ENCODE data around the gene FAP. TPM values are rescaled to one million over a fixed set of nuclear protein-coding genes. Genes with fewer than 3 reads are reported as not detected.

The FAP gene
- total RNA-seq, 1 donor from 2014 or later = not detected

- TF ChIP-seq, protein P1, sequence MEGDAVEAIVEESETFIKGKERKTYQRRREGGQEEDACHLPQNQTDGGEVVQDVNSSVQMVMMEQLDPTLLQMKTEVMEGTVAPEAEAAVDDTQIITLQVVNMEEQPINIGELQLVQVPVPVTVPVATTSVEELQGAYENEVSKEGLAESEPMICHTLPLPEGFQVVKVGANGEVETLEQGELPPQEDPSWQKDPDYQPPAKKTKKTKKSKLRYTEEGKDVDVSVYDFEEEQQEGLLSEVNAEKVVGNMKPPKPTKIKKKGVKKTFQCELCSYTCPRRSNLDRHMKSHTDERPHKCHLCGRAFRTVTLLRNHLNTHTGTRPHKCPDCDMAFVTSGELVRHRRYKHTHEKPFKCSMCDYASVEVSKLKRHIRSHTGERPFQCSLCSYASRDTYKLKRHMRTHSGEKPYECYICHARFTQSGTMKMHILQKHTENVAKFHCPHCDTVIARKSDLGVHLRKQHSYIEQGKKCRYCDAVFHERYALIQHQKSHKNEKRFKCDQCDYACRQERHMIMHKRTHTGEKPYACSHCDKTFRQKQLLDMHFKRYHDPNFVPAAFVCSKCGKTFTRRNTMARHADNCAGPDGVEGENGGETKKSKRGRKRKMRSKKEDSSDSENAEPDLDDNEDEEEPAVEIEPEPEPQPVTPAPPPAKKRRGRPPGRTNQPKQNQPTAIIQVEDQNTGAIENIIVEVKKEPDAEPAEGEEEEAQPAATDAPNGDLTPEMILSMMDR (IDR thresholded peaks at IDR 0.05; ENCODE audit: unreplicated experiment) = no peak
- no peak for DNase-seq (ENCODE audit: low spot score, unreplicated experiment)
- Mint-ChIP-seq H3K27ac (no peak overlapping the region), H3K36me3 (ENCODE audit: insufficient read depth) (no peaks in the 10 kb centered on the region), H3K4me3 (ENCODE audit: low read depth) (no peak overlapping the region), H3K4me1 (ENCODE audit: low read depth) (no peaks in the 10 kb centered on the region), H3K27me3 (peaks cover 15% of the 10 kb centered on the region), H3K9me3 (ENCODE audit: low read depth) (no peaks in the 10 kb centered on the region)
Observed at GRCh38 chr2:162243715-162244114, 470 bp upstream of the FAP start.

DNA sequence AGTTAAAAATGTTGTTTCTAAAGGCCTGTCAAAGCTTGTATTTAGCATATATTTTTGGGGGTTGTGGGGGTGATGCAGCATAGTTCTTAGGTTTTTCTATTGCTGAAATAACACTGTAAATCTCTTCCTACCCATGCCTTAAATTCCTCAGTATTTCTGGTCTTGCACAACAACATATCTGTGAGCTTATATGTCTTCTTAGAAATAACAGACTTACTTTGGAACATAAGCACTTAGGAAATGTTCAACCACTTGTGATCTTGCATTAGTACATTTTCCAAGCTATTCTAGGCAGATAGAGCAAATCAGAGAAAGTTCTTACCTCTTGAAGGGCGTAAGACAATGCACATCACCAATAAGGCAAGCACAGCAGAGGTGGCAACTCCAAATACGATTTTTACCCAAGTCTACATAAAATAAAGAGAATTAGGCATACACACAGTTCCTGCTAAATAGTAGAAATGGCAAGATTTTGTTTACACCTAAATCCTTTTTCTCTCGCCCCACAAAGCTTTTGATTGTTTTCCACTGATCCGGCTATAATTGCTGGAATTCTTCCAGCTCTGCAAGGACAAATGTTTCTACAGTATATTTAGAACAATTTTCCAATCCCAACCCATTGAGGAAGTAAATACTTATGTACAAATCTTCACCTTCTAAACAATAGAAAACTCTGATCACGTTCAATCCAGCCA, 512 bp downstream of the FAP start:
- DNase-seq (ENCODE audit: low spot score, unreplicated experiment) = no peak
- TF ChIP-seq, protein P1 (IDR thresholded peaks at IDR 0.05; ENCODE audit: unreplicated experiment) = no peak
- no peaks in the 10 kb centered on the region for H3K36me3 Mint-ChIP-seq (ENCODE audit: insufficient read depth)

DNA sequence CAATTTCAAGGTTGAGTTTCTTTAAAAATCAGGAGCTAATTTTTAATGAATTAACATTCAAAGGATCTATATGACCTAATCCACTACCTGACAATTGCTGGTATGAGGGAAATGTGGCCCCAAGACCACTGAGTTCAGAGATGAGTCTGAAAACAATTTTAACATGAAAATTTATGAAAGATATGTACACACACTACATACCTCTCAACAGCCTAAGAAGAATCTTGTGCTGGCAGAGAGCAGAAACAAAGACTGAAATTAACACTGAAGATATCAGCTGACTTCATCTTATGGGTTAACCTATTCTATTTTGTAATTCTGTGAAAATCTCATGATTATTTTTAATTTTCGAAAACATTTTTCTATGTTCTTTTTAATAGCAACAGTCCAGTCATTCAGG, 1.7 kb downstream of the FAP start:
- H3K4me3 Mint-ChIP-seq (ENCODE audit: low read depth) = no peak overlapping the region
- no peaks in the 10 kb centered on the region for H3K4me1 Mint-ChIP-seq (ENCODE audit: low read depth)
- no peaks in the 10 kb centered on the region for H3K9me3 Mint-ChIP-seq (ENCODE audit: low read depth)
- peaks cover 15% of the 10 kb centered on the region for H3K27me3 Mint-ChIP-seq
- no peak for DNase-seq (ENCODE audit: low spot score, unreplicated experiment)
- TF ChIP-seq, protein P1 (IDR thresholded peaks at IDR 0.05; ENCODE audit: unreplicated experiment) = no peak
- no peak overlapping the region for H3K27ac Mint-ChIP-seq
- no peaks in the 10 kb centered on the region for H3K36me3 Mint-ChIP-seq (ENCODE audit: insufficient read depth)

More for the DNA sequence above, 512 bp downstream of the FAP start:
- no peak overlapping the region for H3K27ac Mint-ChIP-seq
- no peak overlapping the region for H3K4me3 Mint-ChIP-seq (ENCODE audit: low read depth)
- H3K9me3 Mint-ChIP-seq (ENCODE audit: low read depth) = no peaks in the 10 kb centered on the region
- H3K4me1 Mint-ChIP-seq (ENCODE audit: low read depth) = no peaks in the 10 kb centered on the region
- peaks cover 15% of the 10 kb centered on the region for H3K27me3 Mint-ChIP-seq

DNA sequence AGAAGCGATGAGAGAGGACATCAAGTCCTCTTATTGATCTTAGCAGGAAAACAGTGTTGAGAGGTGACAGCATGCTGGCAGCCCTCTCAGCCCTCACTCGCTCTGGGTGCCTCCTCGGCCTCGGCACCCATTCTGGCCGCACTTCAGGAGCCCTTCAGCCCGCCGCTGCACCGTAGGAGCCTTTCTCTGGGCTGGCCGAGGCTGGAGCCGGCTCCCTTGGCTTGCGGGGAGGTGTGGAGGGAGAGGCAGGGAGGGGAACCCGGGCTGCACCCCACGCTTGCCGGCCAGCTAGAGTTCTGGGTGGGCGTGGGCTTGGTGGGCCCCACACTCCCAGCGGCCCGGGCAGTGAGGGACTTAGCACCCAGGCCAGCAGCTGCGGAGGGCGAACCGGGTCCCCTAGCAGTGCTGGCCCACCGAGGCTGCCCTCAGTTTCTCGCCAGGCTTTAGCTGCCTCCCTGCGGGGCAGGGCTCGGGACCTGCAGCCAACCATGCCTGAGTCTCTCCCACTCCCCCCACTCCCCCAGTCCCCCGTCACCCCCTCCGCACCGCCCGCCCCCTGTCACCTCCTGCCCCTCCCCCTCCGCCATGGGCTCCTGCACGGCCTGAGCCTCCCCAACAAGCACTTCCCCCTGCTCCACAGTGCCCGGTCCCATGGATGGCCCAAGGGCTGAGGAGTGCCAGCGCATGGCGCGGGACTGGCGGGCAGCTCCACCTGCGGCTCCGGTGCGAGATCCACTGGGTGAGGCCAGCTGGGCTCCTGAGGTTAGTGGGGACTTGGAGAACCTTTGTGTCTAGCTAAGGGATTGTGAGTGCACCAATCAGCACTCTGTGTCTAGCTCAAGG, 8.4 kb downstream of the FAP start:
- Mint-ChIP-seq H3K36me3 (ENCODE audit: insufficient read depth) (no peaks in the 10 kb centered on the region), H3K9me3 (ENCODE audit: low read depth) (no peaks in the 10 kb centered on the region), H3K4me3 (ENCODE audit: low read depth) (no peak overlapping the region), H3K27ac (no peak overlapping the region), H3K27me3 (peaks cover 6% of the 10 kb centered on the region), H3K4me1 (ENCODE audit: low read depth) (no peaks in the 10 kb centered on the region)
- TF ChIP-seq, protein P1 (IDR thresholded peaks at IDR 0.05; ENCODE audit: unreplicated experiment) = no peak
- no peak for DNase-seq (ENCODE audit: low spot score, unreplicated experiment)

DNA sequence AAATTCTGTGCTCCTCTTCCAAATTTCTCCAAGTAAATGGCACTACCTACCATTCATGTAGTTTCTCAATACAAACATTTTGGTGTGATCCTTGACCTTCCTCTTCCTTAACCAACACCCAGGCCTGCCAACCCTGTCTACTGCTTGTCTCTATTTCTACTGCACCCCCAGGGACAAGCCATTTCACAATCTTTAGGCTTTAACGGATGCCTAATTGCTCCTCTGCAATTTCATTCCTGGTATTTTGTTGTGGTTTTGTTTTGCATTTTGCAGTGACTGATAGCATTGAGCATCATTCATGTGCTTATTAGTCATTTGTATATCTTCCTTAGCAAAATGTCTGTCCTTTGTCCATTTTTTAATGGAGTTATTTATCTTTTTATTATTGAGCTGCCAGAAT, 10.0 kb downstream of the FAP start:
- TF ChIP-seq, protein P1 (IDR thresholded peaks at IDR 0.05; ENCODE audit: unreplicated experiment) = no peak
- Mint-ChIP-seq H3K4me1 (ENCODE audit: low read depth) (no peaks in the 10 kb centered on the region), H3K9me3 (ENCODE audit: low read depth) (no peaks in the 10 kb centered on the region), H3K4me3 (ENCODE audit: low read depth) (no peak overlapping the region), H3K27me3 (peaks cover under 1% of the 10 kb centered on the region), H3K27ac (no peak overlapping the region), H3K36me3 (ENCODE audit: insufficient read depth) (no peaks in the 10 kb centered on the region)
- DNase-seq (ENCODE audit: low spot score, unreplicated experiment) = no peak

All from progenitor cell of endocrine pancreas (in vitro differentiated cells).